ENCODE measurements around the gene ZC3H4.

DNA sequence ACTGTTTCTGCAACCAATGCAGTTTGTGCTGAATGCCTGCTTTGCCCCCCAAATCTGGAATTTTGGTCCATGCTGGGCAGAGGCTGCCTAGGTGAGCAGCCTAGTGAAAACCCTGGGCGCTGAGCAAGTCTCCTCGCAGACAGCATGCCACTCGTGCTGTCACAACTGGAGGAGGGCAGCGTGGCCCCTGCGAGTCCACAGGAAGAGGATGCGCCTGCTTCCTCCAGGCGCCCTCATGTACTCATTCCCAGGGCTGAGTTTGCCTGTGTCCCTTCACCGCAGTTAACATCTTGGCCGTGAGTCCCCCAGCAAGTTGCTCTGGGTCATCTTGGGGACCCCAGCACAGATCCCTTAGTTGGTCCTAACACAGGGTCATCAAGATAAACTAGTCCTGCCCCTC, 39.0 kb downstream of the ZC3H4 start:
- TF ChIP-seq, protein P1, sequence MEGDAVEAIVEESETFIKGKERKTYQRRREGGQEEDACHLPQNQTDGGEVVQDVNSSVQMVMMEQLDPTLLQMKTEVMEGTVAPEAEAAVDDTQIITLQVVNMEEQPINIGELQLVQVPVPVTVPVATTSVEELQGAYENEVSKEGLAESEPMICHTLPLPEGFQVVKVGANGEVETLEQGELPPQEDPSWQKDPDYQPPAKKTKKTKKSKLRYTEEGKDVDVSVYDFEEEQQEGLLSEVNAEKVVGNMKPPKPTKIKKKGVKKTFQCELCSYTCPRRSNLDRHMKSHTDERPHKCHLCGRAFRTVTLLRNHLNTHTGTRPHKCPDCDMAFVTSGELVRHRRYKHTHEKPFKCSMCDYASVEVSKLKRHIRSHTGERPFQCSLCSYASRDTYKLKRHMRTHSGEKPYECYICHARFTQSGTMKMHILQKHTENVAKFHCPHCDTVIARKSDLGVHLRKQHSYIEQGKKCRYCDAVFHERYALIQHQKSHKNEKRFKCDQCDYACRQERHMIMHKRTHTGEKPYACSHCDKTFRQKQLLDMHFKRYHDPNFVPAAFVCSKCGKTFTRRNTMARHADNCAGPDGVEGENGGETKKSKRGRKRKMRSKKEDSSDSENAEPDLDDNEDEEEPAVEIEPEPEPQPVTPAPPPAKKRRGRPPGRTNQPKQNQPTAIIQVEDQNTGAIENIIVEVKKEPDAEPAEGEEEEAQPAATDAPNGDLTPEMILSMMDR (IDR thresholded peaks at IDR 0.05; ENCODE audit: extremely low read depth in 1 of 2, insufficient read depth in 1 of 2, low read depth in 1 of 2, low read length in 2 of 2): no peak
- TF ChIP-seq POLR2AphosphoS5 (IDR thresholded peaks at IDR 0.05; ENCODE audit: insufficient read depth, low read depth, low read length) (no peak), EZH2 (IDR thresholded peaks at IDR 0.05; ENCODE audit: borderline replicate concordance, low read depth, low read length, severe bottlenecking) (no peak), MYC (IDR thresholded peaks at IDR 0.05; ENCODE audit: low read depth, low read length) (no peak), POLR2A (IDR thresholded peaks at IDR 0.05; ENCODE audit: low read depth, low read length) (no peak), JUN (IDR thresholded peaks at IDR 0.05; ENCODE audit: borderline replicate concordance, insufficient read depth, insufficient read length, low read depth) (no peak), FOS (IDR thresholded peaks at IDR 0.05; ENCODE audit: borderline replicate concordance, insufficient read depth, low read length) (no peak), GATA2 (IDR thresholded peaks at IDR 0.05; ENCODE audit: insufficient read depth, insufficient read length, low read depth, low read length) (no peak)
- TF ChIP-seq, protein P2, sequence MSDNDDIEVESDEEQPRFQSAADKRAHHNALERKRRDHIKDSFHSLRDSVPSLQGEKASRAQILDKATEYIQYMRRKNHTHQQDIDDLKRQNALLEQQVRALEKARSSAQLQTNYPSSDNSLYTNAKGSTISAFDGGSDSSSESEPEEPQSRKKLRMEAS (IDR thresholded peaks at IDR 0.05; ENCODE audit: insufficient read depth, insufficient read length): no peak
